Stimulated activated CD8-positive, alpha-beta memory T cell treated with anti-CD3 and anti-CD28 coated beads, Interleukin-12 subunit alpha, Interleukin-12 subunit beta, amount 100 ng/mL, for 24 hours (primary cell): ENCODE data around the gene HIGD1A.

ENCODE experiments used
- DNase-seq: peaks from one replicate; pipeline ENCODE4 v3.0.0-alpha.2; 2020; ENCODE audit errors: extremely low read depth

HIGD1A gene

DNA sequence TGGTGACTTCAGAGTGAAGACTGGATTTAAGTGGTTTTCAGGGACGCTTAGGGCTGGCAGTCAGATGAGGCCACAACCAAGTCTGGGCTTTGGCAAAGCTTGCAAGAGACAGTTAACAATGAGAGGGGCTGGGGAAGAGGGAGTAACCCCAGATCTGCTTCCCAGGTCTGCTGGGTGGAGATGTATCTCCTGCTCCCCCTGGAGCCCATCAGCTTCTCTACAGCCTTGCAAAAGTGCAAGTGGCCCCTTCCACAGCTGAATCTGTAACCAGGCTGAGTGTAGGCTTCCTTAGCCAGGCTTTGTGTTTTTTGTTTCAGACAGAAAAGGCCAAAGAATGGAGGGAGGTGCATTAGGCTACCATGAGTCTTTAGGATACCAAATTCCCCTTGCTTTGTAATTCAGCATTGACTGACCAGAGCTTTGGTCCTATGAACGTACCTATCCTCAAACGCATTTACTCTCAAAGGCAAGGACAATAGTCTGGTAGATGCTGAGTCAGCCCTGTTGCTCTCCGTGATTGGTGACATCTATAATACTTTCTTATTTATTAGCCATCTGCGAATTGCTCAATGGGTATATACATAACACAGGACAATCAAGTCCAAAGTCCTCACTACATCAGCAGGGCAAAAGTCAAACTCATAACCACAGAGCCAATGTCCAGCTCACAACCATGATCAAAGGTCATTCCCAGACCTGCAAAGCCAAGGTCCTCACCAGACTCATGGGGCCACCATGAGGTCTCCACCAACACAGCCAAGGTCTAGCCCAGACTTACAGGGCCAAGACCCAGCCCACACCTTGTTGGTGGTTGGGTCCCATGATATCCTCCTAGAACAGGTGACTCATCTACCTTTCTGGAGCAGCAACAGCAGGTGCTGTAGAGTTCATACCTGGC, 48.4 kb downstream of the HIGD1A start:
- no peak for DNase-seq

DNA sequence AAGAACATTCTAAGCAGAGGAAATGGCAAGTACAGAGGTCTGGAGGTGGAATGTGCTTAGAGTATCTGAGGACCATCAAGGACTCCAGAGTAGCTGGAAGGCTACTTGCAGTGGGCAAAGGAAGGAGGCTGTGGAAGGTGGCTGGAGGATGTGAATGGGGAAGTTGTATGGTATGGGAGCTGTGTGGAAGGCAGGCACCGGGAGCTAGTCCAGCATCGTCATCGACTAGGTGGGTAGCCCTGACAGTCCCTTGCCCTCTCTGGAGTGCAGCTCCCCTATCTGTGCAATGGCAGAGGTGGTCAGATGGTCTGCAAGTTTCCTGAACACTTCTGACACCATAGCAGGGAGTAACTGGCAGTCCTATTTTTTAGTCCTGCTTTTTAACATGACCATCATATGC, 50.5 kb downstream of the HIGD1A start:
- DNase-seq = no peak

DNA sequence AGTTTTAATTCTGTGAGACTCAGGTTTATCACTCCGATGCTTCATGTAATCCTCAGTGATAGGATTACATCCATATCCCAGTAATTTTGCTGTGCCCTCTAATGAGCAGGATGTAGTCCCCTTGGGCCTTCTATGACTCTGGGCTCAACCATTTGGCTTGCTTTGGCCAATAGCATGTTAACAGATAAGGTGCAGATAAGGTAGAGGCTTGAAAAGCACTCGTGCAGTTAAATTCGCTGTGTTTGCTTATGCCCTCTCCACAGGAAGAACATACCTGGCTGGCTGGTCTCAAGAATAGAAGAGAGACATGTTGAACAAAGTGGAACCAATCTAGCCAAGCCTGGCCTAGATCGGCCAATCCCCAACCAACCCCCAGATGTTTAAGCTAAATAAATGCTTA, 51.3 kb downstream of the HIGD1A start:
- DNase-seq = no peak

DNA sequence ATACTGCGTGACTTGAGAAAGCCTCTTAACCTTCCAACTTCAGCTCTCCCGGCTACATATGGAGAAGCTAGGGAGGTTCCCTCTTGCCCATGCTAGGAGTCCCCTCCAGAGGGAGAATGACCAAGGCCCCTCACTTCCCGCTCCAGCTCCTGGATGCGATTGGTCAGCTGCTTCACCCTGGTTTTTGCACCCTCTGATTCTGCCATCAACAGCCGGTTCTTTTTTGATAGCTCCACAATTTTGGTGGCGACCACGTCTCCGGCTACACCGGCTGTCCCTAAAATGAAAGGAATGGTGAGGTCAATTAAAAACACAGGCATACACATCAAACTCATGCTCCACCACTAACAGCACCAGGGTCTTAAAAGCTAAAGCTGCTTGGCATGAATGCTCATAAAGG, 51.8 kb downstream of the HIGD1A start:
- DNase-seq = no peak

DNA sequence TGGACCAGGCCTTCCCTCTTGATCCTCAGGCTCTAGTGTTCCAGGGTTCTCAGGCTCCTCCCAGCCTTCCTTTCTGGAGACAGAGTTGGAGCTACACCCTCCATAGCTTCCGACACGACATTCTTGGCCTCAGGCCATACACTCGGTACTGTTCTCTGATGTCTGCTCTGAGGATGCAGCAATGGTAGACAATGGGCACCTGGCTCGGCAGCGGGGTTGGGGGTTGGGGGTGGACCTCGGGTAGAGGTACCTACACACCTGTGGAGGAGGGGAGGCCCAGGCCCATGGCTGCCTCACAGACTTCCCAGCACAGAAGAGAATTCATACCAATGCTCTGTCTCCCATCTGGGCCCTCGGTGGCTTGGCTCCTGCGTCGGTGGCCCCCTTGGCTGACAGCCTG, 52.7 kb downstream of the HIGD1A start:
- DNase-seq = no peak

DNA sequence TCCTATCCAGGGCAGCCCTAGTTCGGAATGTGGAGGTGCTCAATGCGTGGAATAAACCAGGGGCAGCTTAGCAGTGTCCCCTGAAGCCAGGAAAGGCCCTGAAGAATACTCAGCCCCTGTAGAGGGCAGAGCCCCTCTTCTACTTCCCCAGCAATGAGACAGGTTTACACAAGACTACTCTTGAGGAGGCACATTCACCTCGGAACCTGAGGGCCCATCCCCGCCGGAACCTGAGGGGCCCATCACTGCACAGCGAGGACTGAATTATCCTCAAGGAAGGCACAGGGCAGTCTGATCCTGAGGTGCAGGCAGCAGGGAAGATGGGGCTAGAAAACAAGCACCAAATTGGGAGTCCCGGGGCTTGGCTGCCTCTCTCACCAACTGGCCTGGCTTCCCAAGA, 53.5 kb downstream of the HIGD1A start:
- no peak for DNase-seq

DNA sequence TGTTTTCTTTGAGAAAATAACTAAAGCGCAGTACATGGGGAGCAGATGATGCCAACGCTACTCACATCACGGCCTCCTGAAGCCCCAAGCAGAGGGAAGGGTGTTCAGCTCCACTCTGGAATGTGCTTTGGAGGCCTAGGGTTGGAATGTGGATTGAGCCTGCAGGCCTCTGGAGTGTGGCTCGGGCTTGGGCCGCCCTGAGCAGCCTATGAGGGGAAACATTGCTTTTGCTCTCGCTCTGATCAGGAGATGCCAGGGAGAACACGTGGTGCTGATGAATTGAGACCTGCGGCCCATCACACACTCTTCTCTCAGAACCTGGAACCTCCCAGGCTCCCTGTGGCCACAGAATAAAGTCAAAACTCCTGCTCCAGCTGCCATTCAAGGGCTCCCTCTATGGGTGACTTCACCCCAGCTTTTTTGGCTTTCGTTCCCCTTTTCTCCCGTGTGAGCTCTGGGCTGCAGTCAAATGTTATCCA, 54.5 kb downstream of the HIGD1A start:
- no peak for DNase-seq

DNA sequence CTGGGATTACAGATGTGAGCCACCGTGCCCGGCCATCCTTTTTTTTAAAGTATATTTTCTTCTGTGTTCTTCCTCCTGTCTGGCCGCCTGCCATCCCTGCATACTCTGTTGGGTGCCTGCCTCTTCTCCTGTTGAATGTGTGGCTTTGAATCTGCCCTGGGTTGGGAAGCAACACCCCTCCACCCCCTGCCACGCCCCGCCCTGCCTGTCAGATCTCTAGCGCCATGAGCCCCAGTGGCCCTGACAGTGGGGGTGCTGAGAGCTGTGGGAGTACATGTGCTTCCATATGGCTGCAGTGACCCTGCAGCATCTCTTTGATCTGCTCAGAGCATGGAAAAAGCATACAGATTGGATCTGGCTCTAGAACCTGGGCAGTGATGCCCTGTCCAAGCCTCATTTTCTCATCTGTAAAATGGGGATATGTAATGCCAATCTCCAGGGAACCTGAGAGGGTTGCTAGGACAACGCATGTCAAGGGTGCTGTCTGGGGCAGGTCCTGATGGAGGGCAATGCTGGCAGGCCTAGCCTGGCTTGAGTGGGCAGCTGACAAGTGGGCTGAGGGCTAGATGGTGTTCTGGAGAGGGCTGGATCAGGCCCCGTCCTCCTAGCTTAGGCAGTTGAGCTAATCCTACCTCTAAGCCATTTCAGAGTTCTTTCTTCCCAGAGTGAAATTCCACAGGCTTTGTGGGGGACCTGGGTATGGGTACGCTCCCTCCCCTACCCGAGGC, 55.1 kb downstream of the HIGD1A start:
- no peak for DNase-seq

DNA sequence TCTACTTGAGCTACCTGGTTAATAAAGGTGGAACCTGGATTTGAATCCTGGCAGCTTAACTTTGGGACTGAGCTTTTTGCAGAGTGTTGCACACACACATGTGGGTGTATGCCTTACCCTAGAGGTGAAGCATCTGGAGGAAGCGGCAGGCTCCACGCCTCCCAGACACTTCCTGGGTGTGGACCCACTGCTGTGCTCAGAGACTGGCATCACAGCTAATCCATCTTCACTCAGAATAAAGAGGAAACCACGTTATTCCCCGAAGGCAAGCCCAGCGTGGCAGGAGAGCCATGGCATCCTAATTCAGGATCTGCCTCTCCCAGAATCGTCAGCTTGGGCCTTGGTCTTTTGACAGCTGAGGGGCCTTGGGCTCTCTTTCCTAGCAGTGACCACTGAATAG, 56.7 kb downstream of the HIGD1A start:
- no peak for DNase-seq

DNA sequence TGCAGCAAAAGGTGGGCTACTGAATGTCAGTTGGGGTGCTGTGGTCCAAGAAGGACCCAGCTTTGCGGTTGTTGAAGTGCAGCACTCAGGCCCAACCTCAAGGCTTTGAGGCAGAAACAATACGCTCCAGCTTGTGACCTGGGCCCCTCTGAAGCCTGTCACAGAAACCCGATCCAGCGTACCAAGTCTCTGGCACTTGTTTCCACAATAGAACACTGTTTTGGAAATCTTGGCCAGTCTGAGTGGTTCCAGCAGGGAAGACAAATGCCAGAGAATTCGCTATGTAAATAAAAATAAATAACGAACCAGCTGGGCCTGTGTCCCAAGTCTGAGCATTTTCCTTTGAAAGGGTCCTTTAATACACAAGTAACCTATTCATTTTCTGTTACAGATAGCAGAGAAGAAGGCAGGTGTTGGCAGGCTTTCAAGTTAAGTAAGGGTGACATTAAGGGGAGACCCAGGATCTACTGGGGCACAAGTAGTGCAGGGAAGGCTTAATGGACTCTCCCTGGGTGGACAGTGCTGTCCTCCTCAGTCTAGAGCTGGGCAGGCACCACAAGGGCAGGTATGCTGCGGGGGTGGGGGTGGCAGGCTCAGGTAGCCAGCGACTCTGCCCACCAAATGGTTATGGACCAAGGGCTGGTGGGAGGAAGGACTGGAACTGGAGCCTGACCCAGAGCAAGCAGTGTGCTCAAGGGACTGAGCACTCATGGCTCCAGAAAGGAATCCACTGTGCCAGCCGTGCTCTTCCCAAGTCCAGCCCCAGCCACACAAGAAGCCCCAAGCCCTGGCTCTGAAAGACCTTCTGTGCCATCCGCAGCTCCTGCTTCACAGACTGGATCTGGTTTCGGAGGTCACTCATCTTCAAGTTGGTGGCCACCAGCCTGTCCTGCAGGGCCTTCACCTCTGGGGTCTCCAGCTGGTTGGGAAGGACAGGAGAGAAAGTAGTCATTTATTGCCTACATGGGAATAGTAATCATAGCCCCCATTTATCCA, 57.5 kb downstream of the HIGD1A start:
- DNase-seq = no peak

DNA sequence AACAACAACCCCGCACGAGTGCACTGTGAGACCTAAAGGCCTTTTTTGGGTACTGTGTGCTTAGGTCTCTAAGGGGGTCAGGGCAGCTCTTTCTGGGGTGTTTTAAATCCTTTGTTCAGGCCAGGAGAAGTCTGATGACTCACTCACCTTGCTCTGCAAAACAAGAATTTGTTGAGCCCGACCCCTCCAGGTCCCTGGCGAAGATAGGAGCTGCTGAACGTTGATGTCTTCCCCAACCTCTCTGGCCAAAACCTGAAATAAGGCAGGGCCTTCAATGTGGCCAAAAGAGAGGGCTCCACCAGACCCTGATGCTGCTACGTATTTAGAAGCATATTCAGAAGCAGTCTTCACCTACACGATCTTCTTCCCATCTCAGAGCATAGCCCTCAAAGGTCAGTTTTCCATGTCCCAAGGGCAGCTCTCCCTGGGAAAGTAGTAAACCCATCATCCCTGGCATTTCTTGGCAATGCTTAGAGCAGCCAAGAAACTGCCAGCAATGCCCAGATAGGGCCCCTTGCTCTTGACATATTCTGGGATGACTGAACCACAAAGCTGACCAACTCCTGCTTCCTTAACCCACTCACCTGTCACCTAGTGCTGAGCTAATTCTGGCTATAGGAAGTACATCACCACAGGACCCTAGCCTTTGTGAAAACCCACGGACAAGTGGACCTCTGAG, 58.4 kb downstream of the HIGD1A start:
- DNase-seq = no peak

DNA sequence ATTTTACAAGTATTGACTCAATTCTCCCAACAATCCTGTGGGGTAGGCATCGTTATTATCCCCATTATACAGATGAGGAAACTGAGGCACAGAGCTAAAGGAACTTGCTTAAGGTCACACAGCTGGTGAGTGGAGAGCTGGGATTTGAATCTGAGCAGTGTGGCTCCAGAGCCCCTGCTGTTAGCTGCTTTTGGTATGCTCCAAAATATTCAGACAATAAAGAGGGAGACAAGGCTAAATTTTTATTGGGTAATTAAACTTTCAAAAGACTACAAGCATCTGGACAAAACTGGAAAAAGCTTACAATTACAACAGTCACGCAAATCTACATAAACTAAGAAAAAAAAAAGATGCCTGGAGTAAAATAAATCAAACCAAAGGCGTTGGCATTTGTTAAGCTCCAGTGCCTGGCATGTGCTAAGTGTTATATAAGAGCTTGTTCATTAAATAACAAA, 59.0 kb downstream of the HIGD1A start:
- DNase-seq = no peak

DNA sequence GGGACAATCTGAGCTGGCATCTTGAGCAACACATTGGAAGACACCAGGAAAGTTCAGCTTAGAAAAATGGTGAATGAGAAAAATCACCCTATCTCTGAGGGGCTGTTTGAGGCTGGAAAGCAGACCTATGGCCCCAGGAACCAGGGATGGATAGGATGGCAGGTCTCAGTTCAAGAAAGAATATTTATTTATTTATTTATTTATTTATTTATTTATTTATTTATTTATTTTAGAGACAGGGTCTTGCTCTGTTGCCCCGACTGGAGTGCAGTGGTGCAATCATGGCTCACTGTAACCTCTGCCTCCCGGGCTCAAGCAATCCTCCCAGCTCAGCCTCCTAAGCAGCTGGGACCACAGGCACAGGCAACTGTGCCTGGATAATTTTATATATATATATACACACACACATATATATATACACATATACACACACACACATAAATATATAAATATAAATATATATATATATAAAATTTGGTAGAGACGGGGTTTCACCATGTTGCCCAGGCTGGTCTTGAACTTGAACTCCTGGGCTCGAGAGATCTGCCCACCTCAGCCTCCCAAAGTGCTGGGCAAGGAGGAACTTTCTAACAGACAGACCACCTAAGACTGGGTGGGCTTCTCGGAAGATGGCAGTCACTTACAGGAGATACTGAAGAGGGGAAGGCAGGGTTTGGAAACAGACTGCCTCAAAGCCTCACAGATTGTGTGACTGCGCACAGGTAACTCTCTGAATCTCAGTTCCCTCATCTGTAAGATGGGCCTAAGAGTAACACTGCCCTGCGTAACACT, 60.9 kb downstream of the HIGD1A start:
- DNase-seq = no peak

DNA sequence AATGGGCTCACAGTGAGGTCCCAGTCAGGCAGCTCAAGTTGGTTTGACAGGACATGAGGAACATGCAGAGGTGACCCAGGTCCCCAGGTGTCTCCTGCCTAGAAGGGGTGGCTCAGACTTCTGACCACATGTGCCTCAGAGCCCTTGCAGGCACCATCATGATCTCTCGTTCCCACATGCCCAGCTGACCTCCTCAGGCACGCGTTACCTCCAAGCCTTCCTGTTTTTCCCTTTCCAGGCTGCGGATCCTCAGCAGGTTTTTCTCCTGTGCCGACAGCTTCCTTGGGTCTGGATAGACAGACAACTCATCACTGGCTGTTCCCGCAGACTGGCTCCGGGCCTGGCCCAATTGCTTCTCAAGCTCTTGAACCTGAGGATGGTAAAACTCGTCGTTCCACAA, 61.6 kb downstream of the HIGD1A start:
- no peak for DNase-seq

DNA sequence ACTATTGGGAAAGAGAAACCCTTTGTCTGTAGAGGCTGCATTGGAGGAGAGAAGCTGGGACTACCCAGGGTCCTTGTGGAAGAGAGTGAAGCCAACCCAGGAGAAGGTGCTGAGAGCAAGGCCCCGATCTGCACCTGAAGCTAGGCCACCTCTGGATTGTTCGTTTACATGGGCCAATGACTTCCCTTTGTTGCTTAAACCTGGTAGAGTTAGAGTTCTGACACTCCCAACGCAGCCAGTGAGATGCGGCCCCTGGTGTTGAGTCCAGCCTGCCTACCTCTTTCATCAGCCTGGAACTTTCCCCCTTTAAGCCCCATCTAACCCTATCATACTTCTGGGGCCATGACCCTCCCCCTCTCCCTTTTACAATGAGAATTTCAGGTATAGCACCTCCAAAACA, 62.0 kb downstream of the HIGD1A start:
- DNase-seq = no peak

DNA sequence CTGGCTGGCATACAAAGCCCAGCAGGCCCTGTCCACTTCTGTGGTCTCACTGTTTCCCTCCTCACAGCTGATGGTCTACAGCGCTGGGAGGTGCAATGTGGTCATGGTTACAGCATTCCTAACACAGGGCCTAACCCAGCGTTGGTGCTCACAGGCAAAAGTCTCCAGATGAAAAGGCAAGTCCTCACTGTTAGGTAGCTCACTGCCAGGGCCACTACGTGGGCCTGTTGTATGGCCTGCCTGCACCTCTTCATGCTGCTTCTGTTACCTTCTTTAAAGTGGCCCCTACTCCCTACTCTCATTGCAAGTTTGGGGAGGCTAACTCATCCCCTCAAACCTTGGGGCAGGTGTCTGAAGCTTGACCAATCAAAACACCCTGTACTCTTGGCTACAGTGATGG, 62.5 kb downstream of the HIGD1A start:
- no peak for DNase-seq

DNA sequence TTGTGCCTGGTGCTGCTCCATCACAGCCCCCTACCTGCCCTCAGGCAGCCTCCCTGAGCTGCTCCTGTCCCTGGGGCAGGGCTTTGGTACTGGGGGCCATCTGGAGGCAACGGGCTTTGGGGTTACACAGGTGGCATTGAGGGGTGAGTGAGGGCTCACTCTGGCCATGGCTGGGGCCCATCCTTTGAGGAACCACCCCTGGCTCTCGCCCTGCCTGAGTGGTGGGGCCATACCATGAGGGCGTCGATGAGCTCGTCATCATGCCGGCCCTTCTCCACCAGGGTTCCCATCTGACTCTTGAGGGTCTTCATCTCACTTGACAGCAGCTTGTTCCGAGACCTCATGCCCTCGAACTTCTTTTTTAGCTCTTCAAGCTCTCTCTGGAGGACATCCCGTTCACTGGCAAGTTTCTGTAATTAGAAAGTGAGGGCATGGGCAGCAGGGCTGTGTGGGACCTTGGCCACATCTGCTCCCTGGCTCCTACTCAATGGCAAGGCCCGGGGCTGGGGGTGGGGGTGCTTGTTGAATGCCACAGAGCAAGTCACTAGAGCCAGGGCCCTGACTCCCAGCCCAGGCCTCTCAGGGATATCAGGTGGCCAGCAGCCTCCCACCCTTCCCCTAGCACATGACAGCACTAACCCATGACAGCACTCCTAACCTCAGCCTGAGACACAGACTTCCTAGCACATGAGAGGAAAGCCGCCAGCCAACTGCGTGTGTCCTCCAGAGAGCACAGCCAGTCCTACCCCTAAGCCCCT, 64.7 kb downstream of the HIGD1A start:
- no peak for DNase-seq

DNA sequence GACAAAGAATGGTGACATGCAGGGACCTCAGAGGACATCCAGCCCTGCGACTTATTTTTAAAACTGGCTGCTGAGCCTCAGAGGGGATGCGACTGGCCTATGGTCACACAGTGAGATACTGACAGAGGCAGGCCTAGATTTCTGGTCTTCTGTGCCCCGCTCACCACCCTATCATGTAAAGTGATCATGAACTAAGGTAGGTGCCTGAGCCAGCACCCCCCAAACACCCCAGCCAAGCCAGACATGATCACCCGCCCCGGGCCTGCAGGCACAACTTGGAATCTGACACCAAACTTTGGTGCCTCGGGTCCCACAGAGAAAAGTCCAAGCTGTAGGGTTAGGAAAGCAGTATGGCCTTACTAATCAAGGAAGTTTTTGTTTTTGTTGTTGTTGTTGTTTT, 67.8 kb downstream of the HIGD1A start:
- DNase-seq = no peak

DNA sequence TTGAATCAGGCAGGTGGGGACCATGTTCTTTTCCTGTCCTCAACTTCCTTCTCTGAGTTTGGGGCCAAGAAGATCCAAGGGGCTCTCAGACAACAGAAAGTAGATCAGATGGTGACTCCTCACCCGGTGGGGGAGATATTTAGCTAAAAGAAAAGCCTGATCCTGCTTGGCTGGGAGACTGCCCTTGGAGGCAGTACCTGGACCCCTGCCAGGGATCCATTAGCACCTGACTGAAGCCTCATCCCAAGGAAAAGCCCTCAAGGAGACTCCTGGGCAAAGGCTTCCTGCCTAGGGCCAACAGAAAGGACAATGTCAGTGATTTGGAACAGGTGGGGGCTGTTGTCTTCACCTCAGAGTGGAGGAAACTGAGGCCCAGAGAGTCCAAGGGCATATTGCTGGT, 68.2 kb downstream of the HIGD1A start:
- no peak for DNase-seq

DNA sequence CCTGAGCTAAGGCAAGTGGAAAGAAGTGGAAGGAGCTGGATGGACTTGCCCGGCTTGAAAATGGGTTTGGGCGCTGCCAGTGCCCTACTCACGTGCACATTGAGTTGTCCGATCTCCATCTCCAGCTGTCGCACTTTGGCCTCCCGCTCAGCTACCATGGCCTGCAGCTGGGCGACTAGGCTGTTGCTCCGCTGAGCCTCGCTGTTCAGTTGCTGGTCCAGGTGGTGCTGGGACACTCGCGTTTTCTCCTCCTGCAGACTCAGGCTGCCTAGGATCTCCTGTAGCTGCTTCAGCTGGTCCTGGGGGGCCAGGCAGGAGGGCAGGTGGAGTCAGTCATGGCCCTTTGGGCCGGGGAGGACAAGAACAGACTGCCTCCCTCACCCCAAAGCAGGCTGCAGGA, 68.7 kb downstream of the HIGD1A start:
- no peak for DNase-seq
